OCI-LY7 (cell line): ENCODE results near the gene SLC26A11.

Source experiments
- EZH2phosphoT487 ChIP-seq: fragments of 200-600 bp; sonication (generic); IDR thresholded peaks from 2 replicates; pipeline ENCODE4 v1.6.1; 2018; ENCODE audit warnings: low read depth, borderline replicate concordance, mild to moderate bottlenecking, mixed run types, antibody characterized with exemption, low read length, moderate library complexity, mixed read lengths
- TF ChIP-seq, protein P1 (sequence below): fragments of 200-600 bp; sonication (generic); conservative IDR thresholded peaks from 2 replicates; pipeline ENCODE4 v1.5.1; 2014; ENCODE audit warnings: mild to moderate bottlenecking, antibody characterized with exemption, low read length, moderate library complexity, mixed read lengths

DNA sequence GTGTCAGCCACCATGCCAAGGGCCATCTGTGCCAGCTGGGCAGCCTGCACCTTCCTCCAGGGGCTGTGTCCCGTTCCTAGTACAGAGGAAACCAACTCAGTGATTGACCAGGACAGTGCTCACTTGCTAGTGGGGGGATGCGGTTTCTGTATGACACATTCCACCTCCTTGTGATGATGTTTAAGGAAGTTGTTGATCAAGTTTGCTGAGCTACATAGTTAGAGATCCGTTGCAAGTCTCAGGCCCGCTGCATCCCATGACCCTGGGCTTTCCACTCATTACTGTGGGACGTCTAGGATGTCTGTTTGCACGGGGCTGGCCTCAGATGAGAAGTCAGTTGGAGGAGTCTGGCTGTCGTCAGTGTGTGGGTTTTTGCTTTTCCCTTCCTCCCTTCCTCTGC, 74.0 kb downstream of the SLC26A11 start:
- TF ChIP-seq, protein P1, sequence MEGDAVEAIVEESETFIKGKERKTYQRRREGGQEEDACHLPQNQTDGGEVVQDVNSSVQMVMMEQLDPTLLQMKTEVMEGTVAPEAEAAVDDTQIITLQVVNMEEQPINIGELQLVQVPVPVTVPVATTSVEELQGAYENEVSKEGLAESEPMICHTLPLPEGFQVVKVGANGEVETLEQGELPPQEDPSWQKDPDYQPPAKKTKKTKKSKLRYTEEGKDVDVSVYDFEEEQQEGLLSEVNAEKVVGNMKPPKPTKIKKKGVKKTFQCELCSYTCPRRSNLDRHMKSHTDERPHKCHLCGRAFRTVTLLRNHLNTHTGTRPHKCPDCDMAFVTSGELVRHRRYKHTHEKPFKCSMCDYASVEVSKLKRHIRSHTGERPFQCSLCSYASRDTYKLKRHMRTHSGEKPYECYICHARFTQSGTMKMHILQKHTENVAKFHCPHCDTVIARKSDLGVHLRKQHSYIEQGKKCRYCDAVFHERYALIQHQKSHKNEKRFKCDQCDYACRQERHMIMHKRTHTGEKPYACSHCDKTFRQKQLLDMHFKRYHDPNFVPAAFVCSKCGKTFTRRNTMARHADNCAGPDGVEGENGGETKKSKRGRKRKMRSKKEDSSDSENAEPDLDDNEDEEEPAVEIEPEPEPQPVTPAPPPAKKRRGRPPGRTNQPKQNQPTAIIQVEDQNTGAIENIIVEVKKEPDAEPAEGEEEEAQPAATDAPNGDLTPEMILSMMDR = no peak
- TF ChIP-seq EZH2phosphoT487 = no peak
